ENCODE results near the gene HMMR.
A peak's percentile ranks its signal among the peaks of the same experiment; 100 is the strongest.

The HMMR gene

DNA sequence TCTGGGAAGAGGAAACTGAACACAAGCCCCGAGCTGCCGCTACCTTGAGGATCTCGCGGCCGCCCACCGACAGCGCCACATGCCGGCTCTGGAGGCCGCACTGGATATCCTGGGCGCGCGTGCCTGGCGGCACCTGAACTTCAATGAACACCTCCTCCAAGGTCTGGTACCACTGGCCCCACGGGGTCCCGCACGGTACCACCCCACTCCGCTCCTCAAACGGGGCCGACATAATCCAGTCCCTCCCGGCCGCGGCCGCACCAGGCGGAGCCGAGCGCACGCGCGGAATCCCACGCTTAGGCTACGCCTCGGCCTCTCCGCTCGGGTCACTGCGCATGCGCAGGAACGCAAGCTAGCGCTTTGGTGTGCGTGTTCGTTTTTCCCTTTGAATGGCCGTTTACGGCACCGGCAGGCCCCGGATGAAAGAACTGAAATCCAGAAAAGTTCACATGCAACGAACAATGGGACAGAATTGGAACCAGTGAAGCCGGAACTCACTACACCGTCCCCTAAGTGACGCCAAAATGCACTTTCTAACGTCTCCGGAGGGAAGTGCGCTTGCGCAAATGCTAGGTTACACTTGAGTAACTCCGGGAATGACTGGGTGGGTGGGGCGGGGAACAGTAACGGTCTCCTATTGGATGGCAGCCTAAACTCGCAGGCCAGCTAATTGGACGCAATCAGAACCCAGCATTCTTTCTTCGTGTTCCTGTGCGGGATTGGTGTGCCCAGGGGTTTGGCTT lies 442 bp upstream of the HMMR start, which contains the start of gene NUDCD2:
Gene NUDCD2, minus strand, starts transcription at position 284 of the 743 bp plus-strand sequence. Its CDS starts 52 bp downstream, at position 232.
- FAIRE-seq, result no peak

DNA sequence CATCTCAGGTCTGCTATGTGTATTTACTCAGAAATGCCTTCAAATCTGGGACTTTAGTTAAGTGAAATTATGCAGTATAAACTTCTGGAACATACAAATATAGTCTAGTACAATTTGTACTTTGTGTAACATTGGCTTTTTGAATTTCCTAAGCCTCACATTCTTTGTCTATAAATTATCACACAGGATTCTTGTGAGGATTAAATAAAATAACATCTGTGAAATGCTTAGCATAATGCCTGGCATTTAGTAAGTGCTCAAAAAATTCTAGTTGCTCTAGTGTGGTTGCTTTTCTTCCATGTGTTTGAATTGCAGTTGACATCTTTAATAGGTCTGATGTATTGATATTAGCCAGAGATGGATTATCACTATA lies 2.6 kb downstream of the HMMR start:
- no peak for FAIRE-seq

DNA sequence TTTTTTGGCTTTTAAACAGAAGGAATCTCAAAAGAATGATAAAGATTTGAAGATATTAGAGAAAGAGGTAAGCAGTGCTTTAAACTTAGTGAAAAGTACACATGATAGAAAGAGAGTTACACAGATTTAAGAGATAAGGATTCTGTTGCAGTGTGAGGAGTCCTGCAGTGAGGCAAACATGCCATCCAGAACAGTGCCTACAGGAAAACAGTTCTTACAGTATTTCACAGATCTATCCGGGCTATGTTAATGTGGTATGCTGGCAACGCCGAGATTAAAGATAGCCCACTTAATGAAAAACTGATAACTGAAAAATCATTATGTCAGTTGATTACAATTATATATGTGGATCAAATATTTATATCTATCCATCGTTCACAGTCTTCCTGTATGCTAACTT lies 7.2 kb downstream of the HMMR start:
- FAIRE-seq, result no peak

DNA sequence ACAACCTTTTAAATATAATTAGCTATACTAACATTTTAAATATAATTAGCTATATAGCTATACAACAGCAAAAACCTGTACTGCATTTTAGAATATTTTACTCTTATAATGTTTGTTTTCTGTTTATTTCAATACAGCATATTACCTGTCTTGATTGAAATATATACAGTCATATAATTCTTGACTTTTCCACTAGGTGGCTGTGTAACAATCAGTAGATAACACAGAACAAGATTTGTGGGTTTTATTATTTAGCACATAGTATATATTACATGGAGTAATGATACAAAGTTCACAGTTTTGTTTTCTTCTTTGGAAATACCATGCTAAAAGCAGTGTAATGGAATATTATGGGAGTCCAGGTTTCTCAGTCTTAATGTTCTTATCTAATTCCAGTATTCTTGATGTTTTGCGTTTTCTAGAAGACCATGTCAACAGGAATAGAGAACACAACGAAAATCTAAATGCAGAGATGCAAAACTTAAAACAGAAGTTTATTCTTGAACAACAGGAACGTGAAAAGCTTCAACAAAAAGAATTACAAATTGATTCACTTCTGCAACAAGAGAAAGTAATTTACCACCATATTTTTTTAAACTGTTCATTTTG lies 13.3 kb downstream of the HMMR start:
- peak; percentile 17 for FAIRE-seq

DNA sequence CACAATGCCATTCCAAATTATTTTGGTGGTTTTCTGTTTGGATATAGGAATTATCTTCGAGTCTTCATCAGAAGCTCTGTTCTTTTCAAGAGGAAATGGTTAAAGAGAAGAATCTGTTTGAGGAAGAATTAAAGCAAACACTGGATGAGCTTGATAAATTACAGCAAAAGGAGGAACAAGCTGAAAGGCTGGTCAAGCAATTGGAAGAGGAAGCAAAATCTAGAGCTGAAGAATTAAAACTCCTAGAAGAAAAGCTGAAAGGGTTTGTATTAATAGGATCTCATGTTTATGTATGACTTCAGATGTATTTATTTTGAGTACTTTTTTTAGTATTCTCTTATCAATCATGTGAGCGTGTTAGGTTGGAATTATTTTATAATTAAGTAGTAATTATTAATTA lies 15.0 kb downstream of the HMMR start:
- no peak for FAIRE-seq

DNA sequence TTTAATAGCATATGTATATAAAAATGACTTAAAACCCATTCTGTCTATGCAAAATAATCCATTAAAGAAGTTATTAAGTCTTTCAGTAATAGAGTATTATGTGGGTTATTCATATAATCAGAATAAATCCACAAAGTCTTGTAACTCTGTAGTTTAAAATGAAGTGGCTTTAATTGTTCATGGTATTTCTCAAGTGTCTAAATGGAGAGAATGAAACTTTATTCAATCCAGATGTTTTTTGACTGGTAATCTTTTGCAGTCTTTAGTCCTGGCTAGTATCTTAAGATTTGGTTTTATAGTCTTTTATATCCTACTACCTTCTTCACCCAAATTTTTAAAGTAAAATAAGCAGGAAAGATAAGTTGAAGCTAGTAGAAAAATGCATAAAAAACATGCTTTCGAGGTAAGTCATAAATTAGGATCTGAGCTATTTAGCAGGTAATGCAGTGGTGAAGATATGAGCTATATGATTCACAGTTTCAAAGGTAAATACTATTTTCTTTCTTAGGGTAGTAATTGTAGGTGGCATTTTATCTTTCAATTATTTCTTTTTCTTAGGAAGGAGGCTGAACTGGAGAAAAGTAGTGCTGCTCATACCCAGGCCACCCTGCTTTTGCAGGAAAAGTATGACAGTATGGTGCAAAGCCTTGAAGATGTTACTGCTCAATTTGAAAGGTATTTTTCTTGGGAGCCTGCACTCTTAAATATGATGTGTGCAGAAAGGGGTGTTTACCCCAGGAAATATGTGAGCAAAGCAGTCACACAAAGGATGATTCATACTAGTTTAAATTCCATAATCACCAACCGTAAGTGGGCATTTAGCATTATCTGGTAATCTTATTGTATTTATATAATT lies 17.9 kb downstream of the HMMR start:
- FAIRE-seq, result no peak

DNA sequence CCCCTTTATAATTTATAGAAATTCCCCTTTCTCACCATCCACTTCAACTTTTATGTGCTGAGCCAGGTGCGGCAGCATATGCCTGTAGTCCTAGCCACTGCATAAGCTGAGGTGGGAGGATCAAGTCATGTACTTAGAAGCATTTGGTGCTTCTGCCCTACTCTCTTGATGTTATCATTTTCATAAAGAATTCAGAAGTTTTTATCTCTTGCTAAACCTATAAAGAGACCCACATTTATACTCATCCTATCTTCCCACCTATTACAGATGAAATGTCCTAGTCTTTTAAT lies 18.5 kb downstream of the HMMR start:
- FAIRE-seq, result no peak

DNA sequence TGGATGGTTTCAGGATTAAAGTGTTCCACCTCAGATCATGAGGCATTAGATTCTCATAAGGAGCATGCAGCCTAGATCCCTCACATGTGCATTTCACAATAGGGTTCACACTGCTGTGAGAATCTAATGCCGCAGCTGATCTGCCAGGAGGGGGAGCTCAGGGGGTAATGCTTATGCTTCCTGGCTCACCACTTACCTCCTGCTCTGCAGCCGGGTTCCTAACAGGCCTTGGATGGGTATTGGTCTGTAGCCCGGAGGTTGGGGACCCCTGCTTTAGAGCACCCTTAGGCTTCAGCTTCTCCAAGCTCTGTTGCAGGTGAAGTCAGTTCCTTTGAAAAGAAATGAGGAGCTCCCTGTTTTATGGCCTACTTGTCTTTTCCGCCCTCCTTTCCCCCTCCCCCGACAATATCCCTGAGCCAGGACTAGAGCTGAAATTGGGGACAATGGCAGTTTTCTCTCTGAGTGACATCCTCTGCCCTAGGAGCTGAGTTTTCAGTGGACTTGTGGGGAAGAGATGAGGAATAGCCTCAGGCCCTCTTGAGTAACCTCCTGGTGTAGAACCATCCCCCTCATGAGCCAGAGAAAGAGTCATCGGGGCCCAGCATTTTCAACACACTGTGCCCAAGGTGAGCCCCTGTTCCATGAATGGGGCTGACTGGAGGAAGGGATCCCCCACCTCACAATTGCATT lies 28.8 kb downstream of the HMMR start:
- FAIRE-seq, result no peak

DNA sequence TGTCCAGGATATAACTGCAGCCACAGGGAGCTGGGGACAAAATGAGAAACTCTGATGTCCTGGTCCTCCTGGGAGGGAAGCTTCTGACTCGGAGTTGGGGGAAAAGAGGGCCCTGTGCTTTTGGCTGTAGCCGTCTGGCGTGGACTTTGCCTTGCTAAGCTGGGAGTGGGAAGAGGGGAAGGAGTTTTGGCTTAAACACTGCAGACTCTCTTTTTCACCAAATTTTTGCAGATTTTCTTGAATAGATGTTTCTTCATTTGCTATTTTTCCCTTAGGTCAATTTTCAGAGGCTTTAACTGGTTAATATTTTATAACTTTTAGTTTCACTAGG lies 29.3 kb downstream of the HMMR start:
- FAIRE-seq, result no peak

DNA sequence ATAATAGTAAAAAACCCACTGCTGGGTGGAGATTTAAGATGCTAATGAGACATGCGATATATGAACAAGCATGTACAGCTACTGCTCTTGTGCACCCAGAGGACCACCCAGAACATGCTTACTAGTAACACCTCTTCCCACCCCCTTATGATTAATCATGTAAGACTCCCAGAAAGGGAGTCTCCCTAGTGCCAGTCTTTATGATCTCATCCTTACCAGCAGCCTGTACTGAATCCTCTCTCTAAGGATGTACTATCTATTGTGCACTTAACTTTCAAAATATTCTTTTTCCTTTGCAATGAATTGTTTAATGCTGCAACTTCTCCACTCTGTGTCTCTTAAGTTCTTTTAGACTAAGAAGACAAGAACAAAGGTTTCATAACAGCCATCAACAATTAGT lies 35.9 kb downstream of the HMMR start:
- FAIRE-seq, result no peak

DNA sequence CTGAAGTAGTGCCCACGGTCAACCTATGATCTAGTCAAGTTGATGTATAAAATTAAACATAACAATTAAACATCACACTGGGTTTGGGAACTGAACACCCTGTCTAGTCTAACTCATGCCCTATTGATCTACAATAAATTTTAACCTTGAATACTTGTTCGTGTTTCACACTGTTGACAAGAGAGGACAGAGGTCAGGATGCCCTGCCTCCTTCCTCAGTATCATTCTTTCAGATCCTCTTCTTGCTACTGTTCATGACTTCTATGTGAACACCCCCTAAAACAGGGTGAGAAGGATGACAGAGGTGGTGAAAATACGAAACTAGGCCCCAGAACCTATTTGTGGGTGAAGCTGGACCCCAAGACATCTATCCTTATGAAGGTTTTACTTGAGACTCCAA lies 36.9 kb downstream of the HMMR start:
- FAIRE-seq, result no peak

DNA sequence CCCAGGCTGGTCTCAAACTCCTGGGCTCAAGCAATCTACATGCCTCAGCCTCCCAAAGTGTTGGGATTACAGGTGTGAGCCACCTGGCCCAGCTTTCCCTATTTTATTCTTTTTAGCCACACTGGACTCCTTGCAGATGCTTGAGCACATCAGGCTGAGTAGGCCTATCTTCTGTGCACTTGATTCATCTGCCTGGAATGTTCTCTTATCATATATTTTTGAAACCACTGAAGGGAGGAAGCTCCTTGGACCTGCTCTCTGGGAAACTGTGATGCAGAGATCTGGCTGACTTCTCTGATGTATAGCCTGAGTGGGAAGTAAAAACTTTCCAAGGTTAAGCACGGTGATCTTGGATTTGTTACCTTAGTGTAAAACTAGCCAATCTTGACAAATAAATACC lies 38.5 kb downstream of the HMMR start:
- no peak for FAIRE-seq

DNA sequence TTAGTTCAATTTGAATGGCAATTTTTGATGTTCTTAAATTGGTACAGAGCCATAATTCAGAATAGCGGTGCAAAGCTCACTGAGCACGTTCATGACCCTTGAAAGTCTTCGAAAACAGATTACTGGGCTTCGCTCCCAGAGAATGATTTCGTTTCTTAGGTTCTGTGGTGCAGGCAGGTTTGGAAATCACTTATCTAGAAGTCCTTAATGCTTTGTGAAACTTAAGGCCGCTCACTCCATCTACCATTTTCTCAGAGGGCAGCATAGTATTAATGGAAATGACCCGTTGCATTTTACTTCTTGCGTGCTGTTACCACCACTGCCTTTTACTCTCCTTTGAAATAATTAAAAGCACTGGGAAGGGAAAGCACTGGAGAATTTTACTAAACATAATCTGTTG lies 42.1 kb downstream of the HMMR start:
- FAIRE-seq, result no peak

DNA sequence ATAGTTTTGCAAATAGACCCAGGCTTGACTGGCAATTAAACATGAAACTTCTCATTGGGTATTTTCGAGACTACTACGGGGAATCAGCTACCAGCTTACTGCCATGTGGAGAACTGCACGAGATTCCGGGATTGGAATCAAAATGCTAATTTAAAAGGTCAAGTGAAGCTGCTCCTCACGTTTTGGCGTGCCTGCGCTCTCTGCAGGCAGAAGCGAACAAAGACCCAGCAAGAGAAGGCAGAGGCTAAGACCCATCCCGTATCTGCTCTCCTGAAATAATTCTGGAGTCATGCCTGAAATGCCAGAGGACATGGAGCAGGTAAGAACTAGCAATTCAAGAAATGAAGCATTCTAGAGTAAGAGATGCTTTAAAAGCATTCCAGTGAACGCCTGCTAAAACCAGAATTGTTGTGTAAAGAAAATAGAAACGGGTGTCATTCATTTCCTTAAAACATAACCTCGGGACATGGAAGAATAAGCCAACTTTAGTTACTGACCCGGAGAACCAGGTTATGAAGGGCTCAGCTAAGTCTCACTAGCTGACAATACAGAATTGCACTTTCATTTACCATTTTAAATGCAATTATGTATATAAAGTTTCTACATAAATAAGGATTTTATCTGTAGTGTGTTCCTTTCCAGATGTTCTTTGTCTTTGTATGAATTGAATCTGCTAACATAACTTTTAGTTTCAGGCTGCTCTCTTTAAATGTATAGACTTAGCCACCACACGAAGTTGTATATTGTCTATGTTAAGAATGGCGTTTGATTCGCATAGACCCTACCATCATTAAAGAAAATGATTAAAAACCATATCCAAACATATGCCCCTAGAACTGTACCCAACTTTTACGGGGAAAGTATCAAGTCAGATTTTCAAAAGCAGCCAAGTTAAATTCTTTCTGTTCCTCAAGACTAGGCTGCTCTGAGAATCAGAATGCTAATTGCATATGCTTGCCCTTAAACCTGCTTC lies 43.0 kb downstream of the HMMR start:
- FAIRE-seq, result no peak

DNA sequence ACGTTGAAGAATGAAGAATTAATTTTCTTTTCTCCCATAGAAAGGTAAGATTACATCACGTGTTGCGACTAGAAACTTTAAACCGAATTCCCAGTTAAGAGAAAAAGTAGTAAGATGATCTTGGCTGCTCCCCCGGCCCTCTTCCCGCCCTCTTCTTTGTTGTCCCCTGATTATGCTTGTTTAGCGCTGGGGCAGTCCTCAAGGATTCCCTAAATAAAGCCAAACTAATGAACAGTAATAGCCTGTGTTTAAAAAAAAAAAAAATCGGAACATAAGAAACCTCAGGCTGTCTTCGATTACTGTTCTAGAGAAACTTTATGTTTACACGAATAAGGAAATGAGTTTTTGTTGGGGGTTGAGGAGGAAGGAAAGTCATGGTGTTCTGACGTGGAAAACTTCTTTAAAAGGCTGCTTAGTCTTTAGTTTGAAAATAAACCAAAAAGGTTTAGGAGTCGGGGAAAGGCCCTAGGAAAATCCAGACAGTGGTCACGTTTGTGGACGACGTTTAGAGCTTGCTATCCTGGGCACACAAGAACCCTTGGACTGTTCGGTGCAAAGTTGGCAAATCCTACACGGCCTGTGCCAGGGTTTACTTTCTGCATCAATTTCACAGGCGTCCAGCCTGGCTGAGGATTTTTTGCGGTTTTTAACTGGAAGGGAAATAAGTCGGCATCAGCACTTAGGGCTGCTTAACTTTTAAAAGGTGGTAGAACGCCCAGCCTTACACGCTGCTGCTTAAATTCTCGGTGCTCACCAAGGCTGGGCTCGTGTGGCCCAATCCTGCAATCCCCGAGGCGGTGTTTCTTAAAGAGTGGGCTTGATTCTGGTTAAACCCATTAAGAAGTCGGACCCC lies 43.9 kb downstream of the HMMR start:
- FAIRE-seq, result no peak

DNA sequence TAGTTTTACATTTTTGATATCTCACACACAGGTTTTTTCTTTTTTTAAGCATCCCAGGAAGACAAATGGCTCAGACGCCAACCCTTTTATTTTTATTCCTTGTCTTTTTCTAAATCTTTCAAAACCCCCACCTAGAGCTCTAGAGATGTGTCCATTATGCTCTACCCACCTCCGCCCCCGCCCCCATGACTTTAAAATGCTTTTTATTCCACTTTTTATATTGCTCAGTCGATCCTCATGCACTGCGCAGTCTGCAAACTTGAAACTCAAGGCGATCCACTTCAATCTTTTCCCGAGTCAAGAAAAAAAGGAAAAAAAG lies 44.6 kb downstream of the HMMR start:
- FAIRE-seq, result no peak

DNA sequence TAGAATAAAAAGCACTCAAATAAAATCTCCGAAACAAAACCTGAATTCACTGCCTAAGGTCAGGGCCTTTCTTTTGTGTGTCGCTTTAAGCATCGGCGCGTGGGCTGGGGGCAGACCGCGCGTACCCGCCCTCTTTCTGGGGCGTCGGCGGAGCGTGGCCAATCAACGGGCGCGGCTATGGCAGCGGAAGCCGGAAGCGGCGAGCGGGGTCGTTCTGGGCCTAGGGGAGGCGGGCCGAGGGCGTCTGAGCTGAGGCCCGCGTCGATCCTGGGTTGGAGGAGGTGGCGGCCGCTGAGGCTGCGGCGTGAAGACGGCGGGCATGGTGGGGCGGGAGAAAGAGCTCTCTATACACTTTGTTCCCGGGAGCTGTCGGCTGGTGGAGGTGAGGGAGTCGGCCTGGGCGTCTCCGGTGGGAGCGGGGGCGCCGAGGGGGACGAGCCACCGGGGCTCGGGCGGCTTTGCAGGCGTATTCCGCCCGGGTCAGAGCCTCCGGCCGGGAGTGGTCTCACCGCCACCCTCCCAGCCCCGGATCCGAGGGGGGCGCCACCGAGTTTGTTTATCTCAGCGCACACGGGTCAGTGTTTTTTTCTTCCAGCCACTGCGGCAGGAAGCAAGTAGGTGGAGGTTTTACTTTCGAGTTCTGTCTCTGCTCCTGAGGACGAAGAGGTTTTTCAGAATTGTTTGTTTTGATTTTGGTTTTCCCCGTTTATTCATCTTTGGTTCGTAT lies 45.1 kb downstream of the HMMR start, which contains the start of gene MAT2B:
Gene MAT2B, plus strand, starts transcription at position 252 of the 727 bp plus-strand sequence. Its CDS starts 68 bp downstream, at position 320.
- FAIRE-seq, result peak; percentile 73

DNA sequence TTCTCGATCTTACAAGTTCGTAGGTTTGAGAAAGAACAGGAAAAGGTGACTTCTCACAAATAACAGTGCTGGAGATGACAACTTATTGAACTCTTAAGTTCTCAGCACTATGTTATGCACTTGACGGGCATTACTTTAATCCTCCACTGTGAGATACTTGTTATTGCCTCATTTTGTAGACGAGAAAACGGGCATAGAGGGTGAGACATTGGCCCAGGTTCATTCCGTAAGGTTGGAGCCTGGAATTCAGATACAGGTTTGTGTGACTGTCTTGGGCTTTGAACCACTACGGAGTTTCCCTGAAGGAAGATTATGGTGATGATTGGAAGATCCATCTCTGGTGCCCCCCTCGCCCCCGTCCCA lies 45.6 kb downstream of the HMMR start:
- no peak for FAIRE-seq

DNA sequence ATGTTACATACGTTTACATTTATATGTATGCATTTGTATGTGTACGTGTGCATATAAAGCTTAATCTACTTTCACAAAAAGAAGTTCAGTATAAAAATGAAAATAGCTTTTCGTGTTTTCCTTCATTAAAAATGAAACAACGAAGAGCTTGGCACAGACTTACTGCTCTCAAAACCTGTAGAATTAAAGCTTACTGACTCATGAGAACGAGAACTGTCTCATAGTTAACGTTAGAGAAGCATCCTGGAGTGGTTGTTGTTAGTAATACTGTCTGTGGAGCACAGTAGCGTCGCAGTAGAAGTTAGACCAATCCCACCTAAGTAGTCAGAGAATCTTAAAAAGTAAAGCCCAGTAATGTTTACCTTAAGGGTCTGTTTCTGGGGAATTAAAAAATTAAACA lies 46.3 kb downstream of the HMMR start:
- FAIRE-seq, result no peak

DNA sequence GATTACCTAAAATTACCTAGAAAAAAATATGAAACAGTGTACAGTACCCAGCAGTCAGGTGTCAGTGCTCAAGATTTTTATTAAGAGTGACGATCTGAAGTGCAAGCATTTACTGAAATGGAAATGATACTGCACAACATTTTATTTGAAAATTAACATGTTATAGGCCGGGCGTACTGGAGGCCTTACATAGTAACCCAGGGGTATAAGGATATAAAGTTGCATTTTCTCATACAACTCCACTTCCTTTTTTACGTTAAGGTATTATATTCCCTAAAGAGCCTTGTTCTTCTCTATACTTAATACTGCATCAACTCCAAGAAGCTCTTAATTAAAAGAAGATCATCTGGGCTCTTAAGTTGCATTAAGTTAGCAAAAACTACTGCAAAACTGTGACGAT lies 48.3 kb downstream of the HMMR start:
- no peak for FAIRE-seq
